GM13977 (cell line): Measurements from ENCODE around the gene DYNC1H1.

Experiments
- DNase-seq: peaks from one replicate; pipeline ENCODE4 v3.0.0; 2012; ENCODE audit warnings: low spot score
- CTCF ChIP-seq: IDR thresholded peaks from 2 replicates; pipeline ENCODE4 v1.5.1; 2012; ENCODE audit warnings: mild to moderate bottlenecking, control low read depth; ENCODE audit not compliant: insufficient read depth; ENCODE audit errors: extremely low read depth, missing control alignments
- in situ Hi-C: fragments of 300-500 bp; cut with MboI; formaldehyde crosslinking; loops from one replicate; pipeline ENCODE4 v1.12.0; 2022; ENCODE audit warnings: low sequenced_read_pairs, low pct_unique_long_range_greater_than_20kb, mixed read lengths, inconsistent platforms; ENCODE audit not compliant: unreplicated experiment

DYNC1H1 gene

DNA sequence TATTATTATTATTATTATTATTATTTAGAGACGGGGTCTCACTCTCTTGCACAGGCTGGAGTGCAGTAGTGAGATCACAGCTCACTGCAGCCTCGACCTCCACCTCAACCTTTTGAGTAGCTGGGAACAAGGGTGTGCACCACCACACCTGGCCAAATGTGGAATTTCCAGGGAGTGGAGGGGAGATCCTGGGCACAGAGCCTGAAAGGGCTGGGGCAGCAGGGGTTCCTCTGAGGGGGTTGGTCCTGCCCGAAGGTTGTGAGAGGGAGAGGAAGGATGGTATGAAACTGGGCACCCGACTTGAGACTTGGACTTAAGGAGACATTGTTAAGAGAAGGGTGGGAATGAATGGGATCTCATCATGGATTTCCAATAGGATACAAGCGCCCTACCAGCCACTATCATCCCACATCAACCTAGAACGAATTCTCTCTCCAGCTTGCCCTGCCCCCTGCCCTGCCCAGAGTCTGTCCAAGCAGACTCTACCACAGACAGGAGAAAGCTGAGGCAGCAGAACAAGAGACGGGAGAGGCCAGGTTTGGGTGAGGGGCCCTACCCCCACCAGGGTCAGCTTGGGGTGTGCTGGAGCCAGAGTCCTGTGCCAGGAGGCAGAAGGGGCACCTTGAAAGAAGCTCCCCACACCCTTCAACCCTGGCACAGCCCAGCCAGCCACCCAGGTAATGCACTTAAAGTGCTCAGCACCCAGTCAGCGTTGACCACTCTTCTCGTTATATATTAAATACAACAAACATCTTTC lies 2.4 kb upstream of the DYNC1H1 start:
- no peak for TF ChIP-seq CTCF
- DNase-seq = no peak
- in situ Hi-C loops = loop anchor here (10.0 to 25.0 kb wide), 2 partner anchors 133 to 350 kb away; partner anchors contain the start of genes MOK and ZNF839

DNA sequence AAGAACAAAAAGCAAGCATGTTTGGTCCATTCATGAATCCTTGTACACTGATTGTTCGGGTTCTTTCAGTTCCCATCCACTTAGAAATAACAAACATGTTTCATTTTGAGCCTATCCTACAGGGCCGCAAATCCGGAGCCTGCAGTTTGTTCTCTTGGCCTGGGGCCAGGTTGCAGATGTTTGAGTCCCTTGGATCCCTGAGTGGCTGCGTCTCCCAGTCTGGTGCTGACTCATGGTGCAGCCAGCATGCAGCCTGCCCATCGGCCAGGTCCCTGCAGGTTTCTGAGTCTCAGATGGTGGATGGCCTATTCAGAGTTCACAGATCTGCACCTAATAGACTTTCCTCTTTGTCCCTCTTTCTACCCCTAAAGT lies 1.9 kb upstream of the DYNC1H1 start:
- in situ Hi-C loops = loop anchor here (10.0 to 25.0 kb wide), 2 partner anchors 132 to 350 kb away; partner anchors contain the start of genes MOK and ZNF839
- DNase-seq = no peak

GRCh38 chr14:101963052-101963451 lies 1.3 kb upstream of the DYNC1H1 start:
- no peak for DNase-seq
- TF ChIP-seq CTCF = no peak
- in situ Hi-C loops = loop anchor here (10.0 to 25.0 kb wide), 2 partner anchors 132 to 349 kb away; partner anchors contain the start of genes MOK and ZNF839

More for the DNA sequence above, 1.9 kb upstream of the DYNC1H1 start:
- TF ChIP-seq CTCF = no peak

- DNase-seq = no peak
- in situ Hi-C loops = loop anchor here (10.0 to 25.0 kb wide), 2 partner anchors 131 to 349 kb away; partner anchors contain the start of genes MOK and ZNF839
- TF ChIP-seq CTCF = no peak
These were observed 597 bp upstream of the DYNC1H1 start for GRCh38 chr14:101963656-101964296.

- in situ Hi-C loops = loop anchor here (10.0 to 25.0 kb wide), 2 partner anchors 130 to 347 kb away; partner anchors contain the start of genes MOK and ZNF839
- TF ChIP-seq CTCF = no peak
- DNase-seq = peak; percentile 79
These were observed 790 bp downstream of the DYNC1H1 start for GRCh38 chr14:101965181-101965544.

DNA sequence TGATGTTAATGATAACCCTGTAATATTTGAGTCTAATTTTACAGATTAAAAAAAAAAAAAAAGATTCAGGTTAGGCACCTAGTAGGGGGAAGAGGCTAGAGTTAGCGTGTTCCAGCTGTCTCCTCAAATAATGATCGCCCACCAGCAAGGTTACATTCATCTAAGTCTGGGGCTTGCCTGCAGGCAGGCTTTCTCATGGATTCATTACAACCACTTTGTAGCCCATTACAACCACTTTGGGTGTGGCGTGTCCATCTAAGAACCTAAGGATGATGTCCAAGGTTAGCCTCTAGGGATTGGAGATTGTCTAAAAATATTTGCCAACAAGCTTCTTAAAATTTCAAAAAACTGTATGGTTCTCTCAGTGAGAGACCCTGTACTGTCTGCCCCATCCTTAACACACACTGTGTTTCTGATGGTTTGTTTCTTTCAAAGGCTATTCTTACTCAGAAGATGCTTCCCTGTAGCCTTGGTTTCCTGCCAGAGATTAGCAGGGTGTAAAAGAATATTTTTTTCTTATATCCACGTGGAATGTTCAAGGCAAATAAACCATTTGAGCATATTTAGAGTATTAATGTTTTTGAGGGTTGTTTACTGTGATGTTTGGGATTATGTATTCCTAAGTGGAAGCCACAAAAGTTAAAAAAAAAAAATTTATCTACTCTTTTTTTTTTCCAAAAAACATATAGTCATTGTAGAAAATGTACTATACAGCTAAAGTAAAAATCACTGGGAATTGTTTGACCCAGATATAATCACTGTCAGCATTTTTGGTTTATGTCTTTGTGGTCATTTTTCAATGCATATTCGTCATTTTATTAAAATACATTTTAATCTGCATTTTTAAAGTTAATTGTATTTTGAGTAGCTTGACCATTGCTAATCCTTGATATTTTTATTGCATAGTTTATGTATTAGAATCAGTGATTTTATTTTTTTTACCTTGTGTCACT lies 1.7 kb downstream of the DYNC1H1 start:
- no peak for DNase-seq
- no peak for TF ChIP-seq CTCF
- in situ Hi-C loops = loop anchor here (10.0 to 25.0 kb wide), 2 partner anchors 129 to 346 kb away; partner anchors contain the start of genes MOK and ZNF839
